ENCODE measurements around the gene ARID1B.

Gene ARID1B

DNA sequence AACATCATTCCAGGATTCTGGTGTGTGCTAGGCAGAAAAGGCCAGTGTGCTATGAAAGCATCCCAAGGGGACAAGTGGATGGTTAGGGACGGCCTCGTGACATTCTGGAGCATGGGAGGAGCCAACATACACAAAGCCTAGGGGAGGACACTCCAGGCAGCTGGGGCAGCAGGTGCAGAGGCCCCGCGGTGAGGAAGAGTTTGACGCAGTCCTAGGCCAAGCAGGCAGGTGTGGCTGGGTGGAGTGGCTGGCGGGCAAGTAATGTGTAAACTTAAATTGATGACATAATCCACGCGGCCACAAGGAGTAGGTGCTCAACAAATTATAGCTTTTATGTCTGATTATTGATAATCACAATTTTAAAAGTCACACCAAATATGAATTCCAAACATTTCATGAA, 452.5 kb downstream of the ARID1B start:
- DNase-seq (ENCODE audit: extremely low read depth in 1 of 2, low read depth in 1 of 2): no peak

- DNase-seq (ENCODE audit: extremely low read depth in 1 of 2, low read depth in 1 of 2): no peak
Measured at GRCh38 chr6:157230910-157231309, 453.7 kb downstream of the ARID1B start.

DNA sequence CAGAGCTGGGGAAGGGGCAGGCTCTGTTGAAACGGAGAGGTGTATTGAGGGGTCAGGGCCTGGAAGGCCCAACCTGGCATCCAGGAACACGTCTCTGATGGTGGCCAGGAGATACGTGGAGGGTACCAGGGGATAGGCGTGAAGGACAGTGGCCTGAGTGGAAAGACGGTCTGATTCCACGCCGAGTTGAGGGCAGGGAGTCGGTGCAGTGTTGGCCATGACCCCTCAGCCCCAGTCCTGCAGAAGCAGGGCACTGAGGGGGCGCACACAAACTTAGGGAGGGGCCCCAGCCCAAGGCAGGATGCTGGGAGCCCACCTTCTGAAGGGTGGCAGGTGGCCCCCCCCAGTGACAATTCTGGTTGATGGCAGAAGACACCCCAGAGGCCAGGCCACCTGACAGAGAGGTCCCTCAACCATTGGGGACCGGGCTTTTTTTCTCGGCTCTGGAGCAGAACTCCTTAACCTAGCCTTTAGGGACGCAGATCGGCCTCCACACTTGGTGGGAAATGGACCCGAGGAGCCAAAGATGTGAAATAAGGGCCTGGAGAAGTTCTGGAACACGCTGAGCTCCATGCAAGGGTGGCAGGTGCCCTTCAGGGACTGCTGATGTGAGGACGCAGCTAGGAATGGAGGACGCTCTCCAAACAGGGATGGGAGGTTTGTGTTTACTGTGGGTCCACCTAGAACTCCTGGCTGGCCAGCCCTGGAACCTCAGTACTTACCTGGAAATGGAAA, 455.1 kb downstream of the ARID1B start:
- DNase-seq (ENCODE audit: extremely low read depth in 1 of 2, low read depth in 1 of 2): no peak

- no peak for DNase-seq (ENCODE audit: extremely low read depth in 1 of 2, low read depth in 1 of 2)
Measured at GRCh38 chr6:157233156-157233555, 456.0 kb downstream of the ARID1B start.

GRCh38 chr6:157233686-157234085, 456.5 kb downstream of the ARID1B start:
- DNase-seq (ENCODE audit: extremely low read depth in 1 of 2, low read depth in 1 of 2): no peak

GRCh38 chr6:157235600-157236039, 458.4 kb downstream of the ARID1B start:
- peak; percentile 14 to 17 for DNase-seq (ENCODE audit: extremely low read depth in 1 of 2, low read depth in 1 of 2)

DNA sequence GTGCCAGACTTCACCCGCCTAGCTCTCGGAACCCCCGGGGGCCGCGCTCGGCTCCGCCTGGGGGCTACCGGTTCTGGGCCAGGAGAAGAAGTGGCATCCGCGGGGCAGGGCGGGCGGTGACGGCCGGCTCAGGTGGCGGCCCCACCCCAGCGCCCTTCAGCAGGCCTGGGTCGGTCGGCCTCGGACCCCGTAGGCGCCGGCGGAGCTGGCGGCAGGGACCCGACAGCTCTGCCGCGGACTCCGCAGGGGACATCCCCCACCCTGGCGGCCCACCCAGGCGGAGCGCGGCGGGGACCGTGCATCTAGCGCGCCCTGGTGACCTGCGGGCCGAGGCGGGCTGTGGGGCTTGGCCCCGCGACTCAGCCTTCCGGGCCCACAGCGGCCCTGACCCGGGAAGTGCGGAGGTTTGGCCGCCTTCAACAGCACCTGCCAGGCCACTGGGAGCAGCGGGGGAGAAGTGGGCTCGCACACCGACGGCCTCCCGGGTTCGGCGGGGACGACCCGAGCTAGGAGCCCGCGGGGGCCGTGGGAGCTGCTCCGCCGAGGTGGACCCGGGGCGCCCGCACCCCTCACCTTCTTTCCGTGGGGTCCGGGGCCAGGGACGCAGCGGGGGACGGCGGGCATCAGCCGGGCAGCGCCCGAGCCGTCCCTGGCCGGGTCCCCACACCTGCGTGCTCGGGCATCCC, 459.0 kb downstream of the ARID1B start:
- DNase-seq (ENCODE audit: extremely low read depth in 1 of 2, low read depth in 1 of 2): no peak

DNA sequence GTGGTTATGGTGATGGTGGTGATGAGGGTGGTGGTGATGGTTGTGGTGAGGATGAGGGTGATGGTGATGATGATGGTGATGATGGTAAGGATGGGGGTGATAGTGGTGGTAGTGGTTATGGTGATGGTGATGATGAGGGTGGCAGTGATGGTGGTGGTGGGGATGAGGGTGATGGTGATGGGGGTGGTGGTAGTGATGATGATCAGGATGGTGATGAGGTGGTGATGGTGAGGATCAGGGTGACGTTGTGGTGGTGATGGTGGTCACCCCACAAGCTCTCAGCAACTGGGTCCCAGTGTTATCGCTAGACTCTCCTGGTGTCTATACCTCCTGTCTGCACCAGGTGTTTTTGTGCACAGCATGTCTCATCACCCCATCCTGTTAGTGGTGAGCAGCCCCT, 461.2 kb downstream of the ARID1B start:
- no peak for DNase-seq (ENCODE audit: extremely low read depth in 1 of 2, low read depth in 1 of 2)

DNA sequence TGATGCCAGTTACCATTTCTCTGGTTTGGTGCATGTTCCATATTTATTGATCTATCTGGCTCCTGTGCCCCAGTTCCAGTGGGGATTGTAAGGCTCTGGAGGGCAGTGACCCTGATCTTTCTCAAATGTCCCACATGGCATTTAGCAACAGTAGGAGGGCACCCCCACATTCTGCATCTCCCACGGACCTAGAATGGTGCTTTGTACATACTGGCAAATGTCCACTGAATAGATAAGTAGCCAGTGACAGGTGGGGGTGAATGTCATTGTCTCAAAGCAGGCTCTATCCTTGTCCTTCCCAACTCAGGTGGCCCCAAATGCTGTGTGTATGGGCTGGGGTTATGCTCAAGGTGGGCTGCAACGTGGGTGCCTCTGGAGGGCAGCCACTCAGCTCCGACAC, 462.0 kb downstream of the ARID1B start:
- no peak for DNase-seq (ENCODE audit: extremely low read depth in 1 of 2, low read depth in 1 of 2)

- no peak for DNase-seq (ENCODE audit: extremely low read depth in 1 of 2, low read depth in 1 of 2)
Measured at GRCh38 chr6:157239671-157240058, 462.5 kb downstream of the ARID1B start.

- no peak for DNase-seq (ENCODE audit: extremely low read depth in 1 of 2, low read depth in 1 of 2)
Measured at GRCh38 chr6:157240059-157240959, 463.1 kb downstream of the ARID1B start.

DNA sequence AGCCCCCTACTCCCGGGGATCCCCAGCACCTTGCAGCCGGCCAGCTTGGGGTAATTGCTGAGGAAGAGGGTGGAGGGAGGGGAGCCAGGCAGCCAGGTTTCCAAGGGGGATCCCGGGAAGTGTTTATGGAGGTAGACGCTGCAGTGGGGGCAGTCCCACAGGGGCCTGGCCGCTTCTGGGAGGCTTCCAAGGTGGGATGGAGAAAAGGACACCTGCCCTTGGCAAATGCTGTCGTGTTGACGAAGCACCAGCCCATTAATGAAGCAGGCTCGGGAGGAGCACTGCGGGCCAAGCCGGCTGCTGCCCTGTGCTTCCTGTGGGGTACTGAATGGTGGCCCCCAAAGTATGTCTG, 463.8 kb downstream of the ARID1B start:
- no peak for DNase-seq (ENCODE audit: extremely low read depth in 1 of 2, low read depth in 1 of 2)

DNA sequence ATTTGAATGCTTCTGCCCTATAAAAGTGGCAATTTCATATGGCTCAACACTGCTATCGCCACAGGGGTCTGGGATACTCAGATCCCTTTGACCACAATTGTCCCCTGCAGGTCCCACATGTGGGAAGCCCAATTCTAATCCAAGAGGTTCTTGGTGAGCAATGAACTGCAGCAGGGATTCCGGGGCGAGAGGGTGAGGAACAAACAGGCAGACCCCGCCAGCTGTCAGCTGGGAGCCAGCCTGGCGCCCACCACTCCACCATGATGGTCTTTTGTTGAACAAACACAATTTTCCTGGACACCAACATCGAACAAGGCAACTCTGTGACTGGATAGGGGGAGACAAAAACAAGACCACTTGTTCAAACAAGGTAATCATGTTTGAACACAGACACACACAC, 465.6 kb downstream of the ARID1B start:
- no peak for DNase-seq (ENCODE audit: extremely low read depth in 1 of 2, low read depth in 1 of 2)

- DNase-seq (ENCODE audit: extremely low read depth in 1 of 2, low read depth in 1 of 2): no peak
Measured at GRCh38 chr6:157244175-157244574, 467.0 kb downstream of the ARID1B start.

- no peak for DNase-seq (ENCODE audit: extremely low read depth in 1 of 2, low read depth in 1 of 2)
Measured at GRCh38 chr6:157244780-157245179, 467.6 kb downstream of the ARID1B start.

DNA sequence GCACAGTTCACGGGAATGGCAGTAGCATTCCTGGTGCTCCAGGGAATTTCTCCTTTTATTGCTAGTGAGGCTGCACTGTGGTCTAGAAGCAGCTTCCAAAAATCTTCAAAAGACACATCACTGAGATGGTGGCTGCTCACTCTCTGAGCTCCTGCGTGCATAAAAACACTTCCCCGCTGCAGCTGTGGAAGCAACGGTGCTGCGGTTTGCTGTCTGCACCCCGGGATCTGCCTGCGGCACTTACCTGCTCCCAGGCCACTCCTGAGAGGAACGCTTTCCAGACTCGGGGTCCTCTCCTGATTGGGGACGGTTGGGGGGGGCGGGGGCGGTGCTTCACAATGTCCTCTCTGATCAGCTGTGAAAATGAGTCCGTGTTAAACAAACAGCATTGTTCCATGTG, 468.3 kb downstream of the ARID1B start:
- no peak for DNase-seq (ENCODE audit: extremely low read depth in 1 of 2, low read depth in 1 of 2)

DNA sequence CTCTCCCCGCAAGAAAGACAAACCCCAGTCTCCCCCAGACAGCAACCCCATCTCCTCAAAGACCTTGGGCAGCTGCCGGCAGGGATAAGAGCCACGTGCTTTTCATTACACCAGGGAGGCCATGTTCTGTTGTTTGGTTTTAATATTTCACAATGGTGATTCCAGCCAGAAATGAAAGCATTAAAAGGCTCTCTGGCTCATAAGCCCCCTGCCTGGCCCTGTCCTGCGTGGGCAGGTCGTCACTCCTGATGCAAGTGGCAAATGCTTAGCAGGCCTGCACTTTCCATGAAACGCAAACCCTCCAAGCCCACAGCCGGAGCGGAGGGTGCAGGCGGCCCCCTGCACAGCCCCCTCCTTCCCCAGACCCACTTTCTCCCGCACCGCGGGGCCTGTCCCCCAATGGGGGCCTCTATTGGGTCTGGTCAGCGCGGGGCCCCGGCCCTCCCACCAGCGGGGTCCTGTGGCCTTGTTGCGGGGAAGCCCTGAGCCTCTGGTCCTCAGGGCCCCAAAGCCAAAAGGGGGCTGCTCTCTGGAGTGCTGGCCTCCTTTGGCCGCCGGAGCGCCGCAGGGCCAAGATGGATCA, 469.0 kb downstream of the ARID1B start:
- DNase-seq (ENCODE audit: extremely low read depth in 1 of 2, low read depth in 1 of 2): no peak

GRCh38 chr6:157246771-157247484, 469.8 kb downstream of the ARID1B start:
- no peak for DNase-seq (ENCODE audit: extremely low read depth in 1 of 2, low read depth in 1 of 2)

DNA sequence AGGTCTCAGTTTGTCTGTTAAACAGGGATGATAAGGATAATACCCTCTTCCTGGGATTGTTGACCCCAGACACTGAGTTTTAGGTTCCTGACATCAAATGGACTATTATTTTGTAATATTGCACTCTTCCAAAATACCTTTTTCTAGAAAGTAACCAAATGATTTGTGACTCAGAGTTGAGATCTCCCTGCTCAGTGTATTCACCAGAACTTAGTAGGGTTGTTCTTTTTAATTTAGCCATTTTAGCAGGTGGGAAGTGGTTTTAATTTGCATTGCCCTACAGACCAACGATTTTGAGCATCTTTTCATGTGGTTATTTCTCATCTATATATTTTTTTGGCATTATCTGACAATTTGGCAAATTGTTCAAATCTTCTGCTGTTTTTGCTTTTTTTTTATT, 471.1 kb downstream of the ARID1B start:
- no peak for DNase-seq (ENCODE audit: extremely low read depth in 1 of 2, low read depth in 1 of 2)

DNA sequence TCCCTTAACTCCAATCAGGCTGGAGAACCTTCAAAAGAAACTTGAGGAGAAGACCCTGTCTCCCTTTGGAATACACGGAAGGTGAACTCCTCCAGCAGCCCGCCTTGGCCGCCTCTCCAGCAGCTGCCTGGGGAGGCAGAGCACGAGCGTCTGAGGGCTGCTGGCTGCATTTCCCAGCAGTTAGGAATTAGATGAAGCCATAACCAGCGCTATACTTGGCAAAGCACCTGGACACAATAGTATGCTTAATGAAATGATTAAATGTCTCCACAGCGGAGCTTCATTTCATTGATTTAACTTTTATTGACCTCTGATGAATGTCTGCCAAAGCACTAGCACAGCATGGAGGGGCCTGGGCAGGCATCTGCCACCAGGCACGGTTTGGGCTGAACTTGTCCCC, 472.6 kb downstream of the ARID1B start:
- no peak for DNase-seq (ENCODE audit: extremely low read depth in 1 of 2, low read depth in 1 of 2)
